RWPE2 (cell line): Measurements from ENCODE around the gene CARD9.
"Not testable (repeated sequence)": the region's sequence is repeated elsewhere in the genome, so short reads cannot be mapped to it uniquely, and the experiment has no call there.

Experiments
- ATAC-seq: fragments of 200-7000 bp; cut with Tn5 transposase; 3 replicates; pipeline ENCODE4 v1.9.1; 2021; ENCODE audit warnings: low read depth
- DNase-seq: peaks from one replicate; pipeline ENCODE4 v3.0.0-alpha.2; 2020; ENCODE audit warnings: low spot score
- H3K27ac ChIP-seq: fragments of 450-650 bp; 2 replicates; pipeline ENCODE4 v1.5.1; 2017; ENCODE audit warnings: mild to moderate bottlenecking; ENCODE audit not compliant: poor library complexity, severe bottlenecking
- H3K27me3 ChIP-seq: fragments of 250-450 bp; sonication (Bioruptor Pico); 2 replicates; pipeline ENCODE4 v1.5.1; 2021; ENCODE audit warnings: mild to moderate bottlenecking, moderate library complexity; ENCODE audit not compliant: insufficient read depth, poor library complexity, severe bottlenecking
- H3K36me3 ChIP-seq: fragments of 250-450 bp; sonication (Bioruptor Pico); 2 replicates; pipeline ENCODE4 v1.5.1; 2020; ENCODE audit warnings: low read depth, mild to moderate bottlenecking, moderate library complexity
- H3K4me1 ChIP-seq: fragments of 250-450 bp; sonication (Bioruptor Pico); 2 replicates; pipeline ENCODE4 v1.5.1; 2021; ENCODE audit warnings: mild to moderate bottlenecking, moderate library complexity; ENCODE audit not compliant: insufficient read depth, poor library complexity, severe bottlenecking
- H3K4me3 ChIP-seq: fragments of 250-450 bp; sonication (Bioruptor Pico); 2 replicates; pipeline ENCODE4 v1.5.1; 2021; ENCODE audit warnings: mild to moderate bottlenecking, moderate library complexity; ENCODE audit not compliant: severe bottlenecking
- H3K9me3 ChIP-seq: fragments of 250-450 bp; sonication (Bioruptor Pico); 2 replicates; pipeline ENCODE4 v1.5.1; 2021; ENCODE audit warnings: mild to moderate bottlenecking, moderate library complexity; ENCODE audit not compliant: severe bottlenecking
- CTCF ChIP-seq: fragments of 450-650 bp; IDR thresholded peaks from one replicate; pipeline ENCODE4 v1.5.1; 2017; ENCODE audit warnings: mild to moderate bottlenecking, moderate library complexity; ENCODE audit not compliant: poor library complexity, severe bottlenecking

The CARD9 gene

DNA sequence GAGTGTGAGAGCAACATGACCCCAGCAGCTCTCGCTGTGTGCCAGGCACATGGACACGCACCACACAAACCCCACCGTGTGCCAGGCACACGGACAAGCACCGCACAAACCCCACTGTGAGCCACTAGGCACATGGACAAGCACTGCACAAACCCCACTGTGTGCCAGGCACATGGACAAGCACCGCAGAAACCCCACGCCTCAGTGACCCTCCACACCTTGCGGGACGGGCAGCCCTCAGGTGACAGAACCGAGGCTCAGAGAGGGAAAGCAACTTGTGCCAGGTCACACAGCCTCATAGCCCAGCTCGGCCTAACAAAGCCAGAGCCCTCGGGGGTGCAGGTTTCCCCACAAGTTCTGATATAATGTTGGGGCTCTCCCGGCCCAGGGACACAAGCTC lies 48.1 kb downstream of the CARD9 start:
- H3K9me3 ChIP-seq, result no peaks in the 10 kb centered on the region
- H3K27me3 ChIP-seq, result no peaks in the 10 kb centered on the region
- ATAC-seq (no peak), DNase-seq (no peak)
- no peak for TF ChIP-seq CTCF
- no peak overlapping the region for H3K27ac ChIP-seq
- no peak overlapping the region for H3K4me3 ChIP-seq
- H3K4me1 ChIP-seq, result peaks cover 3% of the 10 kb centered on the region
- H3K36me3 ChIP-seq, result no peaks in the 10 kb centered on the region

DNA sequence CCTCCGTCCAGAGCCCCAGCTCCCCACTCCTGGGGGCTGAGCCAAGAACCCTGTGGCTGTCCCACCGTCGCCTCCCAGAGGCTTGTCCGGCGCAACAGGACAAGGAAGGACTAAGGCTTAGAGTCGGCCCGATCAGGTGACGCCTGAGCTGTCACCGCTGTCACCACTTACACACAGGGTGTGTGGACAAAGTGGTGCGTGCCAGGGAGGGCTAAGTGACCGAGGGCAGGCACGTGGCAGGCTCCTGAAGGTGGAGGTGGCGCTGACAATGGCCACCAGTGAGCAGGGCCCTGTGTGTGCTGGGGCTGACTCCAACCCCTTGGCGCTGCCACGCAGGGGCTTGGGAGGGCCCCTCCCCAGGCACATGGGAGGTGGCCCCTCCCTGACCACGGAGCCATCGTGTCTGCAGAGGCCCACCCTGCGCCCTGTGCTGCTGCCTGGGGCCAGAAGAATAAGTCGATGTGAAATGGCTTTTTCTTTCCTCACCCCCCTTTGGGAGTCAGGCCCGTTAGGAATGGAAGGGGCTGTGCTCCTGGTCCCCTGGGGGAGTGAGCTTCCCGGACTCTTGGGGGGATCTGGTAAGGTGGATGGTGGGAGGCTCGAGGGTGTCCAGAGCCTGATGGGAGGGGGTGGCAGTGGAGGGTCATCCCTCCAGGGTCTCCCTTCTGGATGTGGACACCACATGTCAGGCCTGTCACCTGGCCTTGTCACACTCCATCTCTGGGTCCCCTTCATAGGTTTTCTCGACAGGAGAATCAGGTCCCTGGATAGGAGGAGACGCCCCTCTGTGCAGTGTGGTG lies 48.8 kb downstream of the CARD9 start:
- TF ChIP-seq CTCF, result no peak
- Histone ChIP-seq H3K9me3 (no peaks in the 10 kb centered on the region), H3K4me3 (no peak overlapping the region), H3K36me3 (no peaks in the 10 kb centered on the region), H3K27me3 (no peaks in the 10 kb centered on the region), H3K27ac (no peak overlapping the region), H3K4me1 (peaks cover 3% of the 10 kb centered on the region)
- ATAC-seq (no peak), DNase-seq (no peak)

DNA sequence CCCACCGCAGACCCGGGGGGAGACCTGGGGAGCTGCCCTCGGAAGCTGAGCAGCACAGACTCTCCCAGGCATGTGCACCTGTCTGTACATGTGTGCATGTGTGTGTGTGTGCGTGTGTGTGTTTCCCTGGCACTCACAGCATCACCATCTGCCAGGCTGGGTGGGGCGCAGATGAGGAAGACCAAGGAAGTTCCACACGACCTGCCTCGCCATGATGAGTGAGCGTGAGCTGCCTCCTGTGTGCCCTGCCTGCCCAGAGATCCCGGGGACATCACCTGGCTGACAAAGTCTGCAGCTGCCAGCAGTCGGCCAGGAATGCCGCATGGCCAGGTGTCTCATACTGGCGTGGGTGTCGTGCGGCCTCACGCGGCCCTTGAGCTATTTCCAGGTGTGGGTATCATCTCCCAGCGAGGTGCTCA lies 50.1 kb downstream of the CARD9 start:
- Histone ChIP-seq H3K9me3 (no peaks in the 10 kb centered on the region), H3K4me3 (no peak overlapping the region), H3K27ac (no peak overlapping the region), H3K27me3 (no peaks in the 10 kb centered on the region), H3K36me3 (no peaks in the 10 kb centered on the region), H3K4me1 (peaks cover 3% of the 10 kb centered on the region)
- no peak for DNase-seq
- TF ChIP-seq CTCF, result no peak
- no peak for ATAC-seq

- Histone ChIP-seq H3K9me3 (no peaks in the 10 kb centered on the region), H3K4me3 (no peak overlapping the region), H3K27ac (no peak overlapping the region), H3K36me3 (no peaks in the 10 kb centered on the region), H3K4me1 (peaks cover 3% of the 10 kb centered on the region), H3K27me3 (no peaks in the 10 kb centered on the region)
- TF ChIP-seq CTCF, result no peak
- ATAC-seq, result no peak
- no peak for DNase-seq
Measured at GRCh38 chr9:136322756-136323330, 50.6 kb downstream of the CARD9 start.

DNA sequence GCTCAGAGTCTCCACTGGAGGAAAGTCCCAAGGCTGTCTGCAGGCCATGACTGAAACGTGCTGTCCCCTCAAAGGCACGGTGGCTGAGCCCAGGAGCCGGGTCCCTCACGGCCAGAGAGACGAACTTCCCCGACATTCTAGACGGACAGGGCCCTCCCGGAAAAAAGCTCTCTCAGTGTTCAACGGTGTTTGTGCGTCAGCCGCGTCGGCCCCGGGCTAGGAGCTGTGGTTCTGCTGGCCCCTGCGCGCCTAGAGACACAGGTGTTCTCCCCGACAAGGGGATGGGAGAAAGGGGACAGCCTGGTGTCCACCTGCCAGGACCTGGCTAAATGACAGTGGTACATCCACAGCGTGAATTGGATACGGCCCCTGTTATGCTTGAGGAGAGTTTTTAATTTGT lies 51.9 kb downstream of the CARD9 start:
- Histone ChIP-seq H3K4me3 (no peak overlapping the region), H3K27ac (no peak overlapping the region), H3K27me3 (no peaks in the 10 kb centered on the region), H3K36me3 (no peaks in the 10 kb centered on the region), H3K4me1 (peaks cover 3% of the 10 kb centered on the region), H3K9me3 (no peaks in the 10 kb centered on the region)
- no peak for TF ChIP-seq CTCF
- ATAC-seq (no peak), DNase-seq (no peak)

GRCh38 chr9:136320972-136321371 lies 52.5 kb downstream of the CARD9 start:
- H3K27ac ChIP-seq, H3K36me3 ChIP-seq, ATAC-seq, DNase-seq, H3K9me3 ChIP-seq, H3K4me1 ChIP-seq, H3K4me3 ChIP-seq, H3K27me3 ChIP-seq: not testable (repeated sequence)

- ATAC-seq, H3K4me1 ChIP-seq, DNase-seq, H3K27me3 ChIP-seq, H3K4me3 ChIP-seq, H3K27ac ChIP-seq, H3K9me3 ChIP-seq, H3K36me3 ChIP-seq: not testable (repeated sequence)
Measured at GRCh38 chr9:136319955-136320354, 53.5 kb downstream of the CARD9 start.
